ENCODE measurements around the gene DAGLB. TPM values are rescaled to one million over a fixed set of nuclear protein-coding genes. Genes with fewer than 3 reads are reported as not detected.

Gene DAGLB
- total RNA-seq, 1 donor from 2014 or later: 19.3 TPM

Other genes starting within 250 kb of the DAGLB start
- 19.3 TPM for gene CYTH3, start 175.3 kb downstream of the DAGLB start, total RNA-seq
- 16.2 TPM for gene FAM220A, start 99.0 kb downstream of the DAGLB start, total RNA-seq
- gene RAC1, start 73.4 kb downstream of the DAGLB start, total RNA-seq: 30.8 TPM
- gene KDELR2, start 36.2 kb upstream of the DAGLB start, total RNA-seq: 137 TPM
- not detected for gene GRID2IP, start 103.5 kb upstream of the DAGLB start, total RNA-seq
- gene ZDHHC4, start 129.5 kb upstream of the DAGLB start, total RNA-seq: 68.9 TPM
- gene INTS15, start 142.1 kb upstream of the DAGLB start, total RNA-seq: 10.4 TPM
- 12.0 TPM for gene ZNF853, start 167.7 kb upstream of the DAGLB start, total RNA-seq
- 9.9 TPM for gene ZNF316, start 189.4 kb upstream of the DAGLB start, total RNA-seq

Data from skeletal muscle tissue (tissue), 1 donor.